ENCODE results near the gene KRTAP5-6. TPM values are rescaled to one million over a fixed set of nuclear protein-coding genes. Genes with fewer than 3 reads are reported as not detected.
"Not testable (repeated sequence)": the region's sequence is repeated elsewhere in the genome, so short reads cannot be mapped to it uniquely, and the experiment has no call there.

The KRTAP5-6 gene
- total RNA-seq, 2 donors from 2014 or later, result not detected

- no peaks in the 10 kb centered on the region for H3K36me3 ChIP-seq
- WGBS, result 86% methylated on average over 10 of the region's 10 CpGs
These were observed 17.1 kb upstream of the KRTAP5-6 start for GRCh38 chr11:1679881-1680280.

GRCh38 chr11:1682225-1682905 is 14.6 kb upstream of the KRTAP5-6 start:
- Histone ChIP-seq H3K4me3 (no peak overlapping the region), H3K4me1 (replicated peaks) (no peaks in the 10 kb centered on the region), H3K27ac (no peak overlapping the region), H3K36me3 (no peaks in the 10 kb centered on the region), H3K27me3 (replicated peaks; ENCODE audit: insufficient read depth) (no peaks in the 10 kb centered on the region), H3K9me3 (no peaks in the 10 kb centered on the region)
- WGBS, result 51% methylated on average over 15 of the region's 15 CpGs
- intact Hi-C loops (cut with DNase I), result no loop called here
- TF ChIP-seq CTCF (IDR thresholded peaks at IDR 0.05) (no peak), POLR2A (IDR thresholded peaks at IDR 0.05) (no peak), POLR2AphosphoS5 (IDR thresholded peaks at IDR 0.05) (no peak)
- no peak for DNase-seq (ENCODE audit: low spot score)

More at GRCh38 chr11:1679881-1680280, 17.1 kb upstream of the KRTAP5-6 start:
- no peak for TF ChIP-seq POLR2AphosphoS5 (IDR thresholded peaks at IDR 0.05)
- TF ChIP-seq POLR2A (IDR thresholded peaks at IDR 0.05), result no peak
- no peak for TF ChIP-seq CTCF (IDR thresholded peaks at IDR 0.05)
- intact Hi-C loops (cut with DNase I), result no loop called here
- H3K4me3 ChIP-seq, result no peak overlapping the region
- H3K4me1 ChIP-seq (replicated peaks), result no peaks in the 10 kb centered on the region
- no peak overlapping the region for H3K27ac ChIP-seq
- DNase-seq (ENCODE audit: low spot score), result no peak
- no peaks in the 10 kb centered on the region for H3K27me3 ChIP-seq (replicated peaks; ENCODE audit: insufficient read depth)
- no peaks in the 10 kb centered on the region for H3K9me3 ChIP-seq

- H3K9me3 ChIP-seq; DNase-seq (ENCODE audit: low spot score); intact Hi-C loops (cut with DNase I); H3K27ac ChIP-seq; H3K27me3 ChIP-seq (replicated peaks; ENCODE audit: insufficient read depth); H3K4me1 ChIP-seq (replicated peaks); H3K36me3 ChIP-seq; H3K4me3 ChIP-seq: not testable (repeated sequence)
- WGBS, result 83% methylated on average over 19 of the region's 19 CpGs
These were observed 13.8 kb upstream of the KRTAP5-6 start for GRCh38 chr11:1683216-1683615.

GRCh38 chr11:1683904-1684572 is 13.0 kb upstream of the KRTAP5-6 start:
- H3K36me3 ChIP-seq; DNase-seq (ENCODE audit: low spot score); H3K4me3 ChIP-seq; H3K9me3 ChIP-seq; H3K27me3 ChIP-seq (replicated peaks; ENCODE audit: insufficient read depth); intact Hi-C loops (cut with DNase I); H3K27ac ChIP-seq; H3K4me1 ChIP-seq (replicated peaks): not testable (repeated sequence)
- 82% methylated on average over 8 of the region's 24 CpGs for WGBS

GRCh38 chr11:1684886-1685874 is 11.8 kb upstream of the KRTAP5-6 start:
- H3K4me3 ChIP-seq; H3K9me3 ChIP-seq; H3K4me1 ChIP-seq (replicated peaks); H3K27ac ChIP-seq; H3K36me3 ChIP-seq; H3K27me3 ChIP-seq (replicated peaks; ENCODE audit: insufficient read depth); intact Hi-C loops (cut with DNase I); DNase-seq (ENCODE audit: low spot score): not testable (repeated sequence)
- 74% methylated on average over 14 of the region's 18 CpGs for WGBS

- DNase-seq (ENCODE audit: low spot score), result not testable (repeated sequence)
These were observed 10.8 kb upstream of the KRTAP5-6 start for GRCh38 chr11:1686220-1686619.

GRCh38 chr11:1688336-1688947 is 8.6 kb upstream of the KRTAP5-6 start:
- intact Hi-C loops (cut with DNase I); H3K27me3 ChIP-seq (replicated peaks; ENCODE audit: insufficient read depth): not testable (repeated sequence)
- WGBS, result 73% methylated on average over 19 of the region's 19 CpGs

More at GRCh38 chr11:1686220-1686619, 10.8 kb upstream of the KRTAP5-6 start:
- H3K27ac ChIP-seq; intact Hi-C loops (cut with DNase I); H3K4me3 ChIP-seq; H3K9me3 ChIP-seq; H3K27me3 ChIP-seq (replicated peaks; ENCODE audit: insufficient read depth); H3K36me3 ChIP-seq; H3K4me1 ChIP-seq (replicated peaks): not testable (repeated sequence)
- WGBS, result 71% methylated on average over 12 of the region's 15 CpGs

GRCh38 chr11:1689250-1690166 is 7.5 kb upstream of the KRTAP5-6 start:
- not testable (repeated sequence) for H3K4me3 ChIP-seq; DNase-seq (ENCODE audit: low spot score); H3K4me1 ChIP-seq (replicated peaks); H3K27ac ChIP-seq; H3K9me3 ChIP-seq; H3K27me3 ChIP-seq (replicated peaks; ENCODE audit: insufficient read depth); H3K36me3 ChIP-seq
- 78% methylated on average over 16 of the region's 32 CpGs for WGBS
- intact Hi-C loops (cut with DNase I), result loop anchor here (5.0 to 10.0 kb wide), 2 partner anchors 37 to 235 kb away; no protein-coding TSS in a partner anchor

More at GRCh38 chr11:1688336-1688947, 8.6 kb upstream of the KRTAP5-6 start:
- H3K4me3 ChIP-seq; H3K36me3 ChIP-seq; H3K9me3 ChIP-seq; H3K27ac ChIP-seq; DNase-seq (ENCODE audit: low spot score); H3K4me1 ChIP-seq (replicated peaks): not testable (repeated sequence)

Data from prostate gland (tissue), 2 donors.